ENCODE data around the gene CHST13.

CHST13 gene

GRCh38 chr3:126536126-126536525 lies 12.2 kb downstream of the CHST13 start:
- H3K4me3 ChIP-seq (ENCODE audit: low read depth, low read length): no peak overlapping the region
- TF ChIP-seq, protein P1, sequence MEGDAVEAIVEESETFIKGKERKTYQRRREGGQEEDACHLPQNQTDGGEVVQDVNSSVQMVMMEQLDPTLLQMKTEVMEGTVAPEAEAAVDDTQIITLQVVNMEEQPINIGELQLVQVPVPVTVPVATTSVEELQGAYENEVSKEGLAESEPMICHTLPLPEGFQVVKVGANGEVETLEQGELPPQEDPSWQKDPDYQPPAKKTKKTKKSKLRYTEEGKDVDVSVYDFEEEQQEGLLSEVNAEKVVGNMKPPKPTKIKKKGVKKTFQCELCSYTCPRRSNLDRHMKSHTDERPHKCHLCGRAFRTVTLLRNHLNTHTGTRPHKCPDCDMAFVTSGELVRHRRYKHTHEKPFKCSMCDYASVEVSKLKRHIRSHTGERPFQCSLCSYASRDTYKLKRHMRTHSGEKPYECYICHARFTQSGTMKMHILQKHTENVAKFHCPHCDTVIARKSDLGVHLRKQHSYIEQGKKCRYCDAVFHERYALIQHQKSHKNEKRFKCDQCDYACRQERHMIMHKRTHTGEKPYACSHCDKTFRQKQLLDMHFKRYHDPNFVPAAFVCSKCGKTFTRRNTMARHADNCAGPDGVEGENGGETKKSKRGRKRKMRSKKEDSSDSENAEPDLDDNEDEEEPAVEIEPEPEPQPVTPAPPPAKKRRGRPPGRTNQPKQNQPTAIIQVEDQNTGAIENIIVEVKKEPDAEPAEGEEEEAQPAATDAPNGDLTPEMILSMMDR (IDR thresholded peaks at IDR 0.05; ENCODE audit: borderline replicate concordance, insufficient read depth, low read depth, low read length): no peak

- H3K4me3 ChIP-seq (ENCODE audit: low read depth, low read length): no peak overlapping the region
- TF ChIP-seq, protein P1 (IDR thresholded peaks at IDR 0.05; ENCODE audit: borderline replicate concordance, insufficient read depth, low read depth, low read length): no peak
Observed at GRCh38 chr3:126537116-126537729, 13.3 kb downstream of the CHST13 start.

DNA sequence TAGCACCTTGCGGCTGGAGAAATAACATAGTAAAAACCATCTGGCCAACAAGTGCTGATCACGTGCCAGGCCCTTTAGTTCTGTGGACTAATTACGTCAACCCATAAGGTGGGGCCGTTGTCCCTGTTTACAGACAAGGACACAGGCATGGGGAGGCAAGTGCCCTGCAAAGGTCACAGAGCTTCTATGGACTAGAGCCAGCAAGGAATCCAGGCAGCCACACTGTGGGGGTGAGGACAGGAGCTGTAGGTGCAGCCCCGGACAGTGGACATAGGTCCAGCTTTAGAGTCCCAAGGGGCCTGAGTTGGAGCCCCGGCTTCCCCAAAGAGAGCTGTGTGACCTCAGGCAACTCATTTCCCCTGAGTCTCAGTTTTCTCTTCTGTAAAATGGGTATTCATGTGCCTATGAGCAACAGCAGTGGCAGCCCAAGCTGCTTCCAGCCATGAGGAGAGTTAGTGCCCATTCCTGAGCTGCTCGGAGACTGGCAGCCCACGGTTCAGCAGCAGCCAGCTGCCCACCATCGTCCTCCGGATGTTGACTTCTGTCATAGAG lies 13.9 kb downstream of the CHST13 start:
- no peak overlapping the region for H3K4me3 ChIP-seq (ENCODE audit: low read depth, low read length)
- TF ChIP-seq, protein P1 (IDR thresholded peaks at IDR 0.05; ENCODE audit: borderline replicate concordance, insufficient read depth, low read depth, low read length): no peak

GRCh38 chr3:126538316-126538715 lies 14.4 kb downstream of the CHST13 start:
- H3K4me3 ChIP-seq (ENCODE audit: low read depth, low read length): no peak overlapping the region
- TF ChIP-seq, protein P1 (IDR thresholded peaks at IDR 0.05; ENCODE audit: borderline replicate concordance, insufficient read depth, low read depth, low read length): no peak

- TF ChIP-seq, protein P1 (IDR thresholded peaks at IDR 0.05; ENCODE audit: borderline replicate concordance, insufficient read depth, low read depth, low read length): no peak
- H3K4me3 ChIP-seq (ENCODE audit: low read depth, low read length): no peak overlapping the region
Observed at GRCh38 chr3:126538966-126539365, 15.0 kb downstream of the CHST13 start.

- TF ChIP-seq, protein P1 (IDR thresholded peaks at IDR 0.05; ENCODE audit: borderline replicate concordance, insufficient read depth, low read depth, low read length): no peak
- H3K4me3 ChIP-seq (ENCODE audit: low read depth, low read length): no peak overlapping the region
Observed at GRCh38 chr3:126539558-126540250, 15.7 kb downstream of the CHST13 start.
